Panc1 (cell line): ENCODE results near the gene SLC8A1. TPM values are rescaled to one million over a fixed set of nuclear protein-coding genes. Genes with fewer than 3 reads are reported as not detected.

Source experiments
- ATAC-seq: fragments of 200-7000 bp; cut with Tn5 transposase; 2 replicates; pipeline ENCODE4 v1.9.1; 2020; ENCODE audit warnings: mild to moderate bottlenecking, moderate library complexity
- BruUV-seq: library from RNA; stranded (reverse); fragments of 400-500 nt; replicated peaks from 2 replicates; lab custom pipeline; 2021; lab: Mats Ljungman, UMichigan
- CTCF ChIA-PET: fragments of 300-600 bp; sonication (Branson Sonifier 250); formaldehyde crosslinking; loops from one replicate; lab custom pipeline; 2022; ENCODE audit warnings: antibody characterized with exemption; lab: Charles Lee
- POLR2A ChIA-PET: fragments of 300-600 bp; sonication (Branson Sonifier 250); formaldehyde crosslinking; loops from one replicate; lab custom pipeline; 2022; ENCODE audit warnings: antibody characterized with exemption; lab: Charles Lee
- DNase-seq: peaks from one replicate; pipeline ENCODE4 v3.0.0-alpha.2; 2010; ENCODE audit warnings: low read depth, low spot score
- H3K27ac ChIP-seq: 2 replicates; pipeline ENCODE4 v1.5.1; 2011; ENCODE audit warnings: mild to moderate bottlenecking, low read length, inconsistent platforms
- H3K27me3 ChIP-seq: fragments of 200-500 bp; sonication (Bioruptor generic); 2 replicates; pipeline ENCODE4 v1.6.0; 2014; ENCODE audit warnings: low read length, inconsistent platforms; ENCODE audit not compliant: control insufficient read depth, insufficient read depth
- H3K36me3 ChIP-seq: fragments of 200-500 bp; sonication (Bioruptor generic); 2 replicates; pipeline ENCODE4 v1.5.1; 2014; ENCODE audit warnings: inconsistent platforms, mild to moderate bottlenecking, low read length, moderate library complexity; ENCODE audit not compliant: control insufficient read depth, insufficient read depth
- H3K4me1 ChIP-seq: 2 replicates; pipeline ENCODE4 v1.5.1; 2011; ENCODE audit warnings: inconsistent platforms, mild to moderate bottlenecking, low read length, moderate library complexity; ENCODE audit not compliant: control insufficient read depth, insufficient read depth
- H3K4me3 ChIP-seq, 2 experiments: 2 replicates each; pipeline ENCODE4 v1.5.1; 2011 to 2012; ENCODE audit warnings: low read depth in 2 of 2, low read length in 2 of 2, mild to moderate bottlenecking in 2 of 2, inconsistent platforms in 1 of 2, moderate library complexity in 1 of 2
- H3K9me3 ChIP-seq: fragments of 200-500 bp; sonication (Bioruptor generic); 2 replicates; pipeline ENCODE4 v1.5.1; 2014; ENCODE audit warnings: low read depth, mild to moderate bottlenecking, inconsistent platforms, low read length, moderate library complexity; ENCODE audit not compliant: control insufficient read depth, insufficient read depth
- POLR2AphosphoS5 ChIP-seq: IDR thresholded peaks from 2 replicates; pipeline ENCODE4 v1.6.1; 2012; ENCODE audit warnings: mild to moderate bottlenecking, low read depth, low read length, moderate library complexity
- SIN3A ChIP-seq: IDR thresholded peaks from 2 replicates; pipeline ENCODE4 v1.6.1; 2012; ENCODE audit warnings: low read depth, mild to moderate bottlenecking, low read length, moderate library complexity, borderline replicate concordance; ENCODE audit not compliant: insufficient read depth
- TCF7L2 ChIP-seq: IDR thresholded peaks from 2 replicates; pipeline ENCODE4 v1.6.1; 2011; ENCODE audit warnings: mild to moderate bottlenecking, low read depth, low read length, inconsistent platforms
- in situ Hi-C: cut with HindIII; loops from 2 replicates; pipeline ENCODE4 v1.10.0; 2016; ENCODE audit warnings: low sequenced_read_pairs, low pct_unique_long_range_greater_than_20kb
- intact Hi-C: fragments of 100-400 bp; cut with micrococcal nuclease; formaldehyde crosslinking; loops from one replicate; pipeline ENCODE4 v1.10.0; 2022; ENCODE audit not compliant: unreplicated experiment
- total RNA-seq: library from RNA; stranded (reverse); gene quantifications from one replicate; pipeline ENCODE4 v1.2.1, GENCODE V29; 2021; ENCODE audit not compliant: unreplicated experiment
- TF ChIP-seq, protein P1 (sequence below), 2 experiments: IDR thresholded peaks; 2 replicates each; pipeline ENCODE4 v1.6.1; 2011 to 2012; ENCODE audit warnings: low read depth in 2 of 2, control low read depth in 1 of 2, low read length in 1 of 2, mild to moderate bottlenecking in 1 of 2, moderate library complexity in 1 of 2; ENCODE audit not compliant: insufficient read depth in 1 of 2
- TF ChIP-seq, protein P2 (sequence below): fragments of 450-650 bp; IDR thresholded peaks from 2 replicates; pipeline ENCODE4 v1.5.1; 2017; ENCODE audit warnings: mild to moderate bottlenecking

The SLC8A1 gene
- total RNA-seq, 1 experiment from 2014 or later: 0.59 TPM

DNA sequence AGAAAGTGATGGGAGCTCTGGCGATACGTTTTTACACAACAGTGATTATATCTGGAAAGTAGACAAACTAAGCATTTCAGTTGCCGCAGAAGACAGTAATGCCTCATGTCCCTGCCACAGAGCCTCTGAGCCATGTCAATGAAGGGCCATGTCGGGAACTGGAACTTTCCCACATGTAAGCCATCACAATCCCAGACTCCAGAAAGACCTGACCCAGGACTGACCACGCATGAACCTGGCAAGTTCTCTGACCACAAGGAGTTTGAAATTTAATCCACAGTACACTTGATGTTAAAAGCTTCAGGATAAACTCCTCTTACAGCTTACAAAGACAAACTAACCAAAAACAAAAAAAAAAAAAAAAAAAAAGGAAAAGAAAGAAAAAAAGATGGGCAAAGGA, 267.3 kb downstream of the SLC8A1 start:
- DNase-seq: no peak
- Histone ChIP-seq H3K4me1 (no peaks in the 10 kb centered on the region), H3K27ac (no peak overlapping the region), H3K36me3 (no peaks in the 10 kb centered on the region), H3K4me3 (no peak overlapping the region), H3K27me3 (no peaks in the 10 kb centered on the region; the same call in 1 of the 2 replicates), H3K9me3 (no peaks in the 10 kb centered on the region)
- TF ChIP-seq, protein P1, sequence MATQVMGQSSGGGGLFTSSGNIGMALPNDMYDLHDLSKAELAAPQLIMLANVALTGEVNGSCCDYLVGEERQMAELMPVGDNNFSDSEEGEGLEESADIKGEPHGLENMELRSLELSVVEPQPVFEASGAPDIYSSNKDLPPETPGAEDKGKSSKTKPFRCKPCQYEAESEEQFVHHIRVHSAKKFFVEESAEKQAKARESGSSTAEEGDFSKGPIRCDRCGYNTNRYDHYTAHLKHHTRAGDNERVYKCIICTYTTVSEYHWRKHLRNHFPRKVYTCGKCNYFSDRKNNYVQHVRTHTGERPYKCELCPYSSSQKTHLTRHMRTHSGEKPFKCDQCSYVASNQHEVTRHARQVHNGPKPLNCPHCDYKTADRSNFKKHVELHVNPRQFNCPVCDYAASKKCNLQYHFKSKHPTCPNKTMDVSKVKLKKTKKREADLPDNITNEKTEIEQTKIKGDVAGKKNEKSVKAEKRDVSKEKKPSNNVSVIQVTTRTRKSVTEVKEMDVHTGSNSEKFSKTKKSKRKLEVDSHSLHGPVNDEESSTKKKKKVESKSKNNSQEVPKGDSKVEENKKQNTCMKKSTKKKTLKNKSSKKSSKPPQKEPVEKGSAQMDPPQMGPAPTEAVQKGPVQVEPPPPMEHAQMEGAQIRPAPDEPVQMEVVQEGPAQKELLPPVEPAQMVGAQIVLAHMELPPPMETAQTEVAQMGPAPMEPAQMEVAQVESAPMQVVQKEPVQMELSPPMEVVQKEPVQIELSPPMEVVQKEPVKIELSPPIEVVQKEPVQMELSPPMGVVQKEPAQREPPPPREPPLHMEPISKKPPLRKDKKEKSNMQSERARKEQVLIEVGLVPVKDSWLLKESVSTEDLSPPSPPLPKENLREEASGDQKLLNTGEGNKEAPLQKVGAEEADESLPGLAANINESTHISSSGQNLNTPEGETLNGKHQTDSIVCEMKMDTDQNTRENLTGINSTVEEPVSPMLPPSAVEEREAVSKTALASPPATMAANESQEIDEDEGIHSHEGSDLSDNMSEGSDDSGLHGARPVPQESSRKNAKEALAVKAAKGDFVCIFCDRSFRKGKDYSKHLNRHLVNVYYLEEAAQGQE (IDR thresholded peaks at IDR 0.05; ENCODE audit: insufficient read depth in 1 of 2, low read depth in 2 of 2, low read length in 1 of 2): no peak
- TF ChIP-seq, protein P2, sequence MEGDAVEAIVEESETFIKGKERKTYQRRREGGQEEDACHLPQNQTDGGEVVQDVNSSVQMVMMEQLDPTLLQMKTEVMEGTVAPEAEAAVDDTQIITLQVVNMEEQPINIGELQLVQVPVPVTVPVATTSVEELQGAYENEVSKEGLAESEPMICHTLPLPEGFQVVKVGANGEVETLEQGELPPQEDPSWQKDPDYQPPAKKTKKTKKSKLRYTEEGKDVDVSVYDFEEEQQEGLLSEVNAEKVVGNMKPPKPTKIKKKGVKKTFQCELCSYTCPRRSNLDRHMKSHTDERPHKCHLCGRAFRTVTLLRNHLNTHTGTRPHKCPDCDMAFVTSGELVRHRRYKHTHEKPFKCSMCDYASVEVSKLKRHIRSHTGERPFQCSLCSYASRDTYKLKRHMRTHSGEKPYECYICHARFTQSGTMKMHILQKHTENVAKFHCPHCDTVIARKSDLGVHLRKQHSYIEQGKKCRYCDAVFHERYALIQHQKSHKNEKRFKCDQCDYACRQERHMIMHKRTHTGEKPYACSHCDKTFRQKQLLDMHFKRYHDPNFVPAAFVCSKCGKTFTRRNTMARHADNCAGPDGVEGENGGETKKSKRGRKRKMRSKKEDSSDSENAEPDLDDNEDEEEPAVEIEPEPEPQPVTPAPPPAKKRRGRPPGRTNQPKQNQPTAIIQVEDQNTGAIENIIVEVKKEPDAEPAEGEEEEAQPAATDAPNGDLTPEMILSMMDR: no peak
- TF ChIP-seq SIN3A (no peak), POLR2AphosphoS5 (no peak), TCF7L2 (no peak)
- ChIA-PET CTCF (no interaction called here), POLR2A (no interaction called here)
- BruUV-seq: no TSS peak
- no peak for ATAC-seq
- in situ Hi-C loops: no loop called here
- intact Hi-C loops: no loop called here

DNA sequence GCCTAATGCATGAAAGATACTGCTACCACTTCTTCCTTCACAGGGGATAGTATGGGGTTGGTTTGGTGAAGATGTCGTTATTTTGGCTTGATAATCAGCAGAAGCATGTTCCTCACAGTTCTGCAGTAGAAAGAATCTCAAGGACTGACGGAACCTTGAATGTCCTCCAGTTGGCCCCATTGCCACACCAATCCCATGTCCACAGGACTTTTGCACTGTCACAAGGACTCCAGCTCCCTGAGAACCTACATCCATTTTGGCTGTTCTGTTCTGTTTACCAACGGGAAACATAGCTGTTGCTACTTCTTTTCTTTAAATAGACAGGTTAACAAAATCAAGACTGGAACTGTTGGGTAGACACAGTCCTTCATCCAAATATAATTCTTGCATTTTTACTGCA, 270.0 kb downstream of the SLC8A1 start:
- no peak for ATAC-seq
- Histone ChIP-seq H3K27me3 (no peaks in the 10 kb centered on the region), H3K27ac (no peak overlapping the region), H3K36me3 (no peaks in the 10 kb centered on the region), H3K9me3 (no peaks in the 10 kb centered on the region), H3K4me3 (no peak overlapping the region), H3K4me1 (no peaks in the 10 kb centered on the region)
- DNase-seq: no peak
- in situ Hi-C loops: no loop called here
- POLR2A ChIA-PET: no interaction called here
- CTCF ChIA-PET: no interaction called here
- no TSS peak for BruUV-seq
- TF ChIP-seq TCF7L2 (no peak), SIN3A (no peak), POLR2AphosphoS5 (no peak)
- TF ChIP-seq, protein P2: no peak
- TF ChIP-seq, protein P1 (IDR thresholded peaks at IDR 0.05; ENCODE audit: insufficient read depth in 1 of 2, low read depth in 2 of 2, low read length in 1 of 2): no peak
- intact Hi-C loops: no loop called here
